A673 (cell line): ENCODE results near the gene NACC2.

ENCODE experiments used
- CTCF ChIP-seq: fragments of 300-800, 200-600 bp; sonication (generic); conservative IDR thresholded peaks from 2 replicates; pipeline ENCODE4 v1.5.1; 2017; ENCODE audit warnings: low read depth, mild to moderate bottlenecking, antibody characterized with exemption, low read length, moderate library complexity, mixed read lengths
- EZH2 ChIP-seq: fragments of 200-600 bp; sonication (generic); IDR thresholded peaks from 2 replicates; pipeline ENCODE4 v1.6.1; 2017; ENCODE audit warnings: borderline replicate concordance, low read depth, mild to moderate bottlenecking, mixed read lengths, antibody characterized with exemption, low read length; ENCODE audit not compliant: poor library complexity, severe bottlenecking

GRCh38 chr9:136132512-136133050, 37.5 kb upstream of the NACC2 start:
- no peak for TF ChIP-seq CTCF
- TF ChIP-seq EZH2: no peak
